Neural progenitor cell (in vitro differentiated cells): ENCODE results near the gene ARSB.

Experiments used
- EZH2 ChIP-seq: fragments of 200-600 bp; sonication (generic); IDR thresholded peaks from 2 replicates; pipeline ENCODE4 v1.6.1; 2017; ENCODE audit warnings: antibody characterized with exemption, mild to moderate bottlenecking, moderate library complexity
- EZH2phosphoT487 ChIP-seq: fragments of 200-600 bp; sonication (generic); IDR thresholded peaks from 2 replicates; pipeline ENCODE4 v1.6.1; 2017; ENCODE audit warnings: antibody characterized with exemption
- TF ChIP-seq, protein P1 (sequence below): fragments of 200-600 bp; sonication (generic); IDR thresholded peaks from 2 replicates; pipeline ENCODE4 v1.5.1; 2017; ENCODE audit warnings: antibody characterized with exemption, mild to moderate bottlenecking

DNA sequence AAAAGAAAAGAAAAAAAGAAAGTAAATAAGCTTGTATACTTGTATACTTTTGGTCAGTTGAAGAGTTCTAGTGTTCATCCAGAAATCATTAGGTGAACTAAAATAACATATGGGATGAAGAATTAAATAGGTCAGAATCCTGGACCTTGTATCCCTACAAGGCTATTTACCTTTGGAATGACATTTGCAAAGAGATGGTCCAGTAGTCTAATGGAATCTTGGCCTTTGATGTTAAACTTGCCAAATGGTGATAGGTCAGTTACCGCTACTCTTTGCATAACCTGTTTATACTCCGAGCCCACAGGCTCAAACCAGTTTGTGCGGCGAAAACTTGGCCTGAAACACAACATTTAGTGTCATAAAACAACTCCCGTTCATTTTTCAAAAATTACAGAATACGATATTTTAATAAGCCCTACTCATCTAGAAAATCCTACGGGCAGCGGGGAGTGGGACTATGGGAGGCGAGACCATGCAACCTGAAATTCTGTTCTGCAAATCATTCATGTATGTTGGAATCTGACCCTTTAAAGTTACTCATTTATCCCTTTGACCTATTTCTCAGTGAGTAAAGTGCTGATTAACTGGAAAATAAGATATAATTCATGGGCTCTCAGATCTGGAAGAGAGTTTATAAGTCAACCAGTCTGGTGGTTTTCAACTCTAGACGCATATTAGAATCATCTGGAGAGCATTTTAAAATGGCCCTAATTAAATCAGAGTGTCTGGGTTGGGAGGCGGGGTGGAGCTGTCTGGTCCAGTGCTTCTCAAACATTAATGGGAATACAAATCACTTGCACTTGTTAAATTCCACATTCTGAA lies 45.8 kb upstream of the ARSB start:
- TF ChIP-seq, protein P1, sequence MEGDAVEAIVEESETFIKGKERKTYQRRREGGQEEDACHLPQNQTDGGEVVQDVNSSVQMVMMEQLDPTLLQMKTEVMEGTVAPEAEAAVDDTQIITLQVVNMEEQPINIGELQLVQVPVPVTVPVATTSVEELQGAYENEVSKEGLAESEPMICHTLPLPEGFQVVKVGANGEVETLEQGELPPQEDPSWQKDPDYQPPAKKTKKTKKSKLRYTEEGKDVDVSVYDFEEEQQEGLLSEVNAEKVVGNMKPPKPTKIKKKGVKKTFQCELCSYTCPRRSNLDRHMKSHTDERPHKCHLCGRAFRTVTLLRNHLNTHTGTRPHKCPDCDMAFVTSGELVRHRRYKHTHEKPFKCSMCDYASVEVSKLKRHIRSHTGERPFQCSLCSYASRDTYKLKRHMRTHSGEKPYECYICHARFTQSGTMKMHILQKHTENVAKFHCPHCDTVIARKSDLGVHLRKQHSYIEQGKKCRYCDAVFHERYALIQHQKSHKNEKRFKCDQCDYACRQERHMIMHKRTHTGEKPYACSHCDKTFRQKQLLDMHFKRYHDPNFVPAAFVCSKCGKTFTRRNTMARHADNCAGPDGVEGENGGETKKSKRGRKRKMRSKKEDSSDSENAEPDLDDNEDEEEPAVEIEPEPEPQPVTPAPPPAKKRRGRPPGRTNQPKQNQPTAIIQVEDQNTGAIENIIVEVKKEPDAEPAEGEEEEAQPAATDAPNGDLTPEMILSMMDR = no peak
- TF ChIP-seq EZH2phosphoT487 = no peak
- TF ChIP-seq EZH2 = no peak
